Measurements from ENCODE around the gene MOV10. TPM values are rescaled to one million over a fixed set of nuclear protein-coding genes. Genes with fewer than 3 reads are reported as not detected.

The MOV10 gene
- polyA plus RNA-seq, 2 donors: 43.2 to 67.6 TPM

GRCh38 chr1:112687361-112687760 lies 12.9 kb downstream of the MOV10 start:
- Histone ChIP-seq H3K36me3 (ENCODE audit: control insufficient read depth in 2 of 2, insufficient read depth in 2 of 2, low read length in 1 of 2) (peaks cover 7 to 12% of the 10 kb centered on the region in 2 donors), H3K27me3 (ENCODE audit: control insufficient read depth in 1 of 2, insufficient read depth in 2 of 2, low read length in 2 of 2) (no peaks in the 10 kb centered on the region), H3K4me3 (ENCODE audit: low read depth in 1 of 2, low read length in 2 of 2) (no peak overlapping the region), H3K4me1 (ENCODE audit: control insufficient read depth in 2 of 2, insufficient read depth in 2 of 2, low read length in 1 of 2) (peaks cover 0 to 7% of the 10 kb centered on the region in 2 donors), H3K9me3 (ENCODE audit: control insufficient read depth in 2 of 2, insufficient read depth in 1 of 2, low read depth in 1 of 2, low read length in 1 of 2) (no peaks in the 10 kb centered on the region), H3K27ac (ENCODE audit: low read depth in 2 of 2, low read length in 1 of 2) (peak overlapping the region; percentile 78 to 87)
- WGBS, 2 donors: 52 to 66% methylated on average over 4 of the region's 4 CpGs

DNA sequence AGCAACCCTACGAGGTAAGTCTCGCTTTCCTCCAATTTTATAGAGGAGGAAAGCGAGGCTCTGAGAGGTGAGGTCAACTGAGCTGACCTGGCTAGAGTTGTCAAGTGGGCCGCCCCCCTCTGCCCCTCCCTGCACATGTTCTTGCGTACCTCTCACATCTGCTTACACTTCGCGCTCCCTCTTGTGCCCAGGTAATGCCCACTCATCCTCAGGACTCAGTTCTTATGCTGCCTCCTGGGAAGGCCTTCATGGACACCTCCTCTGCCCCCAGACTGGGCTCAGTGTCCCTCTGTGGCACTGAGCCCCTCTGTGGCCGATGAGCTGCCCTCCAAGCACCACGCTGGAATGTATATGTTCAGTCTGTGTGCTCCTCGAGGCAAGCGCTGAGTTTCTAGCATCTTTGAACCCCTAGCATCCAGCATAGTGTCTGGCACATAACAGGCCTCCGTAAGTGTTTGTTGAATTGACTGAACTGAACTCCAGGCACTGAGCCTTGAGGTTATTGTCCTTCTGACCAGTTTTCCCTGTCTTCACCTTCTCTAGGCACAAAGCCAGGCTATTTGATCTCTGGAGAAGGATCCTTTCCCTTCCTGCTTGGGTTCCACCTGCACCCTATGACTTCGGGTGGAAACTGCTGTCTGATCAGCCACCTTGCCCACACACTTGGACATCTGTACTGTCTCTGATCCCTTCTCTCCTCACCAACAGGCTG lies 13.5 kb downstream of the MOV10 start:
- peaks cover 12 to 17% of the 10 kb centered on the region in 2 donors for H3K36me3 ChIP-seq (ENCODE audit: control insufficient read depth in 2 of 2, insufficient read depth in 2 of 2, low read length in 1 of 2)
- peaks cover 0 to 7% of the 10 kb centered on the region in 2 donors for H3K4me1 ChIP-seq (ENCODE audit: control insufficient read depth in 2 of 2, insufficient read depth in 2 of 2, low read length in 1 of 2)
- H3K27ac ChIP-seq (ENCODE audit: low read depth in 2 of 2, low read length in 1 of 2): peak overlapping the region; percentile 78 to 87
- no peak overlapping the region for H3K4me3 ChIP-seq (ENCODE audit: low read depth in 1 of 2, low read length in 2 of 2)
- H3K9me3 ChIP-seq (ENCODE audit: control insufficient read depth in 2 of 2, insufficient read depth in 1 of 2, low read depth in 1 of 2, low read length in 1 of 2): no peaks in the 10 kb centered on the region
- WGBS, 2 donors: 83 to 85% methylated on average over 13 of the region's 13 CpGs
- no peaks in the 10 kb centered on the region for H3K27me3 ChIP-seq (ENCODE audit: control insufficient read depth in 1 of 2, insufficient read depth in 2 of 2, low read length in 2 of 2)

GRCh38 chr1:112688781-112689193 lies 14.3 kb downstream of the MOV10 start:
- Histone ChIP-seq H3K4me3 (ENCODE audit: low read depth in 1 of 2, low read length in 2 of 2) (no peak overlapping the region), H3K4me1 (ENCODE audit: control insufficient read depth in 2 of 2, insufficient read depth in 2 of 2, low read length in 1 of 2) (peaks cover 0 to 7% of the 10 kb centered on the region in 2 donors), H3K27me3 (ENCODE audit: control insufficient read depth in 1 of 2, insufficient read depth in 2 of 2, low read length in 2 of 2) (no peaks in the 10 kb centered on the region), H3K27ac (ENCODE audit: low read depth in 2 of 2, low read length in 1 of 2) (peak overlapping the region in 1 of 2 donors; percentile 87), H3K9me3 (ENCODE audit: control insufficient read depth in 2 of 2, insufficient read depth in 1 of 2, low read depth in 1 of 2, low read length in 1 of 2) (no peaks in the 10 kb centered on the region), H3K36me3 (ENCODE audit: control insufficient read depth in 2 of 2, insufficient read depth in 2 of 2, low read length in 1 of 2) (peaks cover 12 to 18% of the 10 kb centered on the region in 2 donors)
- WGBS, 2 donors: 80 to 89% methylated on average over 13 of the region's 13 CpGs

GRCh38 chr1:112689196-112689841 lies 14.9 kb downstream of the MOV10 start:
- WGBS, 2 donors: 89 to 94% methylated on average over 9 of the region's 9 CpGs
- H3K4me1 ChIP-seq (ENCODE audit: control insufficient read depth in 2 of 2, insufficient read depth in 2 of 2, low read length in 1 of 2): peaks cover 0 to 7% of the 10 kb centered on the region in 2 donors
- no peaks in the 10 kb centered on the region for H3K27me3 ChIP-seq (ENCODE audit: control insufficient read depth in 1 of 2, insufficient read depth in 2 of 2, low read length in 2 of 2)
- no peak overlapping the region for H3K4me3 ChIP-seq (ENCODE audit: low read depth in 1 of 2, low read length in 2 of 2)
- no peaks in the 10 kb centered on the region for H3K9me3 ChIP-seq (ENCODE audit: control insufficient read depth in 2 of 2, insufficient read depth in 1 of 2, low read depth in 1 of 2, low read length in 1 of 2)
- H3K36me3 ChIP-seq (ENCODE audit: control insufficient read depth in 2 of 2, insufficient read depth in 2 of 2, low read length in 1 of 2): peaks cover 14 to 22% of the 10 kb centered on the region in 2 donors
- H3K27ac ChIP-seq (ENCODE audit: low read depth in 2 of 2, low read length in 1 of 2): no peak overlapping the region

- peaks cover 19 to 27% of the 10 kb centered on the region in 2 donors for H3K36me3 ChIP-seq (ENCODE audit: control insufficient read depth in 2 of 2, insufficient read depth in 2 of 2, low read length in 1 of 2)
- peaks cover 0 to 7% of the 10 kb centered on the region in 2 donors for H3K4me1 ChIP-seq (ENCODE audit: control insufficient read depth in 2 of 2, insufficient read depth in 2 of 2, low read length in 1 of 2)
- 94 to 95% methylated on average over 11 of the region's 11 CpGs for WGBS, 2 donors
- no peaks in the 10 kb centered on the region for H3K27me3 ChIP-seq (ENCODE audit: control insufficient read depth in 1 of 2, insufficient read depth in 2 of 2, low read length in 2 of 2)
- no peak overlapping the region for H3K4me3 ChIP-seq (ENCODE audit: low read depth in 1 of 2, low read length in 2 of 2)
- no peaks in the 10 kb centered on the region for H3K9me3 ChIP-seq (ENCODE audit: control insufficient read depth in 2 of 2, insufficient read depth in 1 of 2, low read depth in 1 of 2, low read length in 1 of 2)
- no peak overlapping the region for H3K27ac ChIP-seq (ENCODE audit: low read depth in 2 of 2, low read length in 1 of 2)
These were observed 15.4 kb downstream of the MOV10 start for GRCh38 chr1:112689842-112690237.

GRCh38 chr1:112692681-112693080 lies 18.2 kb downstream of the MOV10 start:
- WGBS, 2 donors: 92 to 93% methylated on average over 5 of the region's 5 CpGs
- Histone ChIP-seq H3K9me3 (ENCODE audit: control insufficient read depth in 2 of 2, insufficient read depth in 1 of 2, low read depth in 1 of 2, low read length in 1 of 2) (no peaks in the 10 kb centered on the region), H3K4me3 (ENCODE audit: low read depth in 1 of 2, low read length in 2 of 2) (no peak overlapping the region), H3K27me3 (ENCODE audit: control insufficient read depth in 1 of 2, insufficient read depth in 2 of 2, low read length in 2 of 2) (no peaks in the 10 kb centered on the region), H3K27ac (ENCODE audit: low read depth in 2 of 2, low read length in 1 of 2) (no peak overlapping the region), H3K36me3 (ENCODE audit: control insufficient read depth in 2 of 2, insufficient read depth in 2 of 2, low read length in 1 of 2) (peaks cover 35 to 37% of the 10 kb centered on the region in 2 donors), H3K4me1 (ENCODE audit: control insufficient read depth in 2 of 2, insufficient read depth in 2 of 2, low read length in 1 of 2) (peaks cover 0 to 3% of the 10 kb centered on the region in 2 donors)

- H3K9me3 ChIP-seq (ENCODE audit: control insufficient read depth in 2 of 2, insufficient read depth in 1 of 2, low read depth in 1 of 2, low read length in 1 of 2): no peaks in the 10 kb centered on the region
- 93 to 96% methylated on average over 6 of the region's 6 CpGs for WGBS, 2 donors
- H3K4me3 ChIP-seq (ENCODE audit: low read depth in 1 of 2, low read length in 2 of 2): no peak overlapping the region
- H3K27me3 ChIP-seq (ENCODE audit: control insufficient read depth in 1 of 2, insufficient read depth in 2 of 2, low read length in 2 of 2): no peaks in the 10 kb centered on the region
- H3K27ac ChIP-seq (ENCODE audit: low read depth in 2 of 2, low read length in 1 of 2): no peak overlapping the region
- H3K36me3 ChIP-seq (ENCODE audit: control insufficient read depth in 2 of 2, insufficient read depth in 2 of 2, low read length in 1 of 2): peaks cover 35 to 48% of the 10 kb centered on the region in 2 donors
- peaks cover 0 to under 1% of the 10 kb centered on the region in 2 donors for H3K4me1 ChIP-seq (ENCODE audit: control insufficient read depth in 2 of 2, insufficient read depth in 2 of 2, low read length in 1 of 2)
These were observed 19.4 kb downstream of the MOV10 start for GRCh38 chr1:112693821-112694220.

GRCh38 chr1:112694363-112694929 lies 20.0 kb downstream of the MOV10 start:
- Histone ChIP-seq H3K36me3 (ENCODE audit: control insufficient read depth in 2 of 2, insufficient read depth in 2 of 2, low read length in 1 of 2) (peaks cover 35 to 50% of the 10 kb centered on the region in 2 donors), H3K27ac (ENCODE audit: low read depth in 2 of 2, low read length in 1 of 2) (no peak overlapping the region), H3K4me1 (ENCODE audit: control insufficient read depth in 2 of 2, insufficient read depth in 2 of 2, low read length in 1 of 2) (peaks cover 0 to 3% of the 10 kb centered on the region in 2 donors), H3K9me3 (ENCODE audit: control insufficient read depth in 2 of 2, insufficient read depth in 1 of 2, low read depth in 1 of 2, low read length in 1 of 2) (no peaks in the 10 kb centered on the region), H3K27me3 (ENCODE audit: control insufficient read depth in 1 of 2, insufficient read depth in 2 of 2, low read length in 2 of 2) (no peaks in the 10 kb centered on the region), H3K4me3 (ENCODE audit: low read depth in 1 of 2, low read length in 2 of 2) (no peak overlapping the region)
- WGBS, 2 donors: 91 to 92% methylated on average over 15 of the region's 15 CpGs

GRCh38 chr1:112695276-112695675 lies 20.8 kb downstream of the MOV10 start:
- 94 to 98% methylated on average over 9 of the region's 9 CpGs for WGBS, 2 donors
- Histone ChIP-seq H3K27ac (ENCODE audit: low read depth in 2 of 2, low read length in 1 of 2) (no peak overlapping the region), H3K9me3 (ENCODE audit: control insufficient read depth in 2 of 2, insufficient read depth in 1 of 2, low read depth in 1 of 2, low read length in 1 of 2) (no peaks in the 10 kb centered on the region), H3K36me3 (ENCODE audit: control insufficient read depth in 2 of 2, insufficient read depth in 2 of 2, low read length in 1 of 2) (peaks cover 35 to 57% of the 10 kb centered on the region in 2 donors), H3K4me3 (ENCODE audit: low read depth in 1 of 2, low read length in 2 of 2) (no peak overlapping the region), H3K4me1 (ENCODE audit: control insufficient read depth in 2 of 2, insufficient read depth in 2 of 2, low read length in 1 of 2) (peaks cover 2 to 3% of the 10 kb centered on the region in 2 donors), H3K27me3 (ENCODE audit: control insufficient read depth in 1 of 2, insufficient read depth in 2 of 2, low read length in 2 of 2) (no peaks in the 10 kb centered on the region)

Data from esophagus (tissue), 2 donors.